Central memory CD4-positive, alpha-beta T cell (primary cell): Measurements from ENCODE around the gene ICAM4.
"Not testable (repeated sequence)": the region's sequence is repeated elsewhere in the genome, so short reads cannot be mapped to it uniquely, and the experiment has no call there.

ENCODE experiments used
- DNase-seq: peaks from one replicate; pipeline ENCODE4 v3.0.0; 2022

ICAM4 gene

GRCh38 chr19:10320602-10321416 lies 34.1 kb downstream of the ICAM4 start:
- DNase-seq: no peak

GRCh38 chr19:10321417-10321797 lies 34.7 kb downstream of the ICAM4 start:
- DNase-seq: no peak

- no peak for DNase-seq
These were observed 35.4 kb downstream of the ICAM4 start for GRCh38 chr19:10321874-10322835.

- DNase-seq: no peak
These were observed 39.0 kb downstream of the ICAM4 start for GRCh38 chr19:10325732-10326131.

GRCh38 chr19:10327793-10328192 lies 41.0 kb downstream of the ICAM4 start:
- no peak for DNase-seq

GRCh38 chr19:10328558-10329429 lies 42.0 kb downstream of the ICAM4 start:
- DNase-seq: no peak

GRCh38 chr19:10329555-10329954 lies 42.8 kb downstream of the ICAM4 start:
- no peak for DNase-seq

GRCh38 chr19:10332158-10332964 lies 45.6 kb downstream of the ICAM4 start:
- no peak for DNase-seq

GRCh38 chr19:10332965-10333757 lies 46.4 kb downstream of the ICAM4 start, which contains the start of gene RAVER1:
Gene RAVER1 (minus strand): TSS chr19:10333529. CDS start chr19:10333507, 22 bp downstream.
- DNase-seq: peak; percentile 97

GRCh38 chr19:10333758-10334587 lies 47.2 kb downstream of the ICAM4 start:
- DNase-seq: no peak

GRCh38 chr19:10334588-10335351 lies 48.0 kb downstream of the ICAM4 start:
- no peak for DNase-seq

- no peak for DNase-seq
These were observed 48.7 kb downstream of the ICAM4 start for GRCh38 chr19:10335352-10335985.

GRCh38 chr19:10336725-10337124 lies 50.0 kb downstream of the ICAM4 start:
- DNase-seq: not testable (repeated sequence)
